Islet precursor cell (in vitro differentiated cells): Measurements from ENCODE around the gene APOL2.
A peak's percentile ranks its signal among the peaks of the same experiment; 100 is the strongest.
"Not testable (repeated sequence)": the region's sequence is repeated elsewhere in the genome, so short reads cannot be mapped to it uniquely, and the experiment has no call there.

Experiments
- DNase-seq: peaks from one replicate; pipeline ENCODE4 v3.0.0-alpha.2; 2018

Gene APOL2

DNA sequence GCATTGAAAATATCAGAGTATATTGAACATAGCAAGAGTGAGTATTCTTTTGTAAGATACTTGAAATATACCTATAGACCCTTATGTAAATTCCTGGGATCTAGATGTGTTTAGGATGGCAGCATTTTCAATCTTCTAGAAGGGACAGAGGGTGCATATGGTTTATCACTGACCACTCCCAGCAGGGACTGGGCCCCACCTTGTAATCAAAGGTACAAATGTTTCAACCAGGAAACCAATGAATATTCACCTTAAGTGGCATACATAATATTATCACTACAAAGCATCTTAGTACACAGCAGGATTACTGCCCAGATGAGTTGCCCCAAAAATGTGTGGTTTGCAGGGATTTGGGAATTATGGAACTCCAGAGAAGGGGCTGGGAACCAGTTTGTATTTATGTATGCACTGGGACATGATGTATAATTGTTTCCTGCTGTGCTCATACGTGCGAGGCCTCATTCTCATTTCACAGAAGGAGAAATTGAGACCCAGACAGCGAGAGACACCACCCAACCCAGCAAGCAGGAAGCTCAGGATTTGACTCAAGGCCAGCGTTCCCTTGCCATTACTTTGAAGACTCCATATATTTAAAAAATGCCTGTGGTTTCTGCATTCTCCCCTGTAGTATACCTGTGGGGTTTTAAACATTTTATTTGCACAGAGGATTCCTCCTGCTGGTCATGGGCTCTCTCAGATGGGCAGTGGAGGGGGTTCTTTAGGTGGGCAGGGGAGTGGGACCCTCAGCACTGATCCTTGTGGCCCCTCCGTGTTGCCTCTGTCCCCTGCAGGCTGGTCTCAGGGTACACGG lies 42.9 kb downstream of the APOL2 start:
- no peak for DNase-seq

DNA sequence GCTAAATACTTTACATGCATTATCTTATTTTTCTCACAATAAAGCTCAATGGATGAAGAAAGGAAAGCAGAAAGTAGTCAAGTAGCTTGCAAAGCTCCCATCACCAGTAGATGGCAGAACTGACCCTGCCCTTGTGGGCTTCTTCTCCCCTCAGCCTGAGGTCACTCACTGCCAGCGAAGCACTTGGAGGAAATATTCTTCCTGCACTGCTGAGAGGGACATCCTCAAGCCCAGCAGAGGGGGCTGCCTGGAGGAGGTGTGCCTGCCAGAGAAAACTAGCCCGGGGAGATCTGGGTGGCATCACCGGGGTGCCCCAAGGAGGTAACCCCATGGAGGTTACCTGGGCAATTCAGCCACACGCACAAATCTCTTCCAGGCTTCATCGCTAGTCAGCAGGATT lies 44.4 kb downstream of the APOL2 start:
- DNase-seq, result peak; percentile 92

DNA sequence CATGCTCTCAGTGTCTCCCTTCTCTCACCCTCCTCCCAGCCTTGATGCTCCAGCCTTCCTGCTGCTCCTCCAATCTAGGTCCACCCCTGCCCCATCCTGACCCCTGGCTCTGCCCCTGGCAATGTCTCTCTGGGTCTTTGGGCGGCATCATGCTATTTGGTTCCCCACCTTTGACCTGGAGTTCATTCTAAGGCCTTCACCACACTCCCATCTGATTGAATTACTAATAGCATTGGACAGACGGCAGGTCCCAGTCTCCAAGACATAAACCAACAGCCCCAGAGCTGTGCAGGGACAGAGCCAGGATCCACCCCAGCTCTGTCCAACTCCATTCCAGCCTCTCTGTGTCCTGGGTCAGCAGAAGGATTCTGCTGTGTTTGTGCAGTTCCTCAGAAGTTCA lies 44.9 kb downstream of the APOL2 start:
- DNase-seq, result no peak

DNA sequence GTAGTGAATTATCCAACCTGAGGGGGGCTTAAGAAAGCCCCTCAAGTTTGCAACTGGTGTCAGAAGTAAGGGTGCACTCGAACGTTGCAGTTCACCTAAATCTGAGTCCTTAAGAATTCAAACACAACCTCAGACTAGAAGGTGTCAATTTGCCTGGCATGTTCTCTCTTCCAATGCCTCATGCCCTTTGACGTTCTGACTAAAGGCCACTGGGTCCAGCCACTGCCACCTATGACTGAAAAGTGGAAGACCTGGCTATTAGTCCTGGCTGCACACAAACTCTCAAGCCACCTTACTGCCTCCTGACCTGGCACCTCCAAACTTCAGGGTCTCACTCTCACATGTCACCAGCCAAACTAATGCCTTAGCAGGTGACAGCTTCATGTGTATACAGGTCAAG lies 45.8 kb downstream of the APOL2 start:
- DNase-seq, result no peak

DNA sequence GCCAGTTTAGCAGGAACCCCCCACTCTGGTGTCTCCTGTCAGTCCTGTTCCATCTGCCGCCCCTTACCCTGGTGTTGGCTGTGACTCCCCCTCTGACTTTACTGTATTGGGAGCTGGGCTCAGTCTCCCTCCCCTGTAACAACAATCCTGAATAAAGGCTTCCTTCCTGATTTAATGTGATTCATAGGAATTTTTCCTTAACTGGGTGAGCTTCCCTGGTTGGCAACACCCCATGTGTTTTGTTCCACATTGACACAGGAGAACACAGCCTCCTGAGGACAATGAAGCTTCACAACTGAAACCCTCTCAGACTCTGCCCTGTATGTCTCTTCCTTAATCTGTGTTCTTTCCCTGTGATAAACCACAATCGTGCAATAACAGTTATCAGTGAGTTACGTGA lies 46.2 kb downstream of the APOL2 start:
- DNase-seq, result no peak

DNA sequence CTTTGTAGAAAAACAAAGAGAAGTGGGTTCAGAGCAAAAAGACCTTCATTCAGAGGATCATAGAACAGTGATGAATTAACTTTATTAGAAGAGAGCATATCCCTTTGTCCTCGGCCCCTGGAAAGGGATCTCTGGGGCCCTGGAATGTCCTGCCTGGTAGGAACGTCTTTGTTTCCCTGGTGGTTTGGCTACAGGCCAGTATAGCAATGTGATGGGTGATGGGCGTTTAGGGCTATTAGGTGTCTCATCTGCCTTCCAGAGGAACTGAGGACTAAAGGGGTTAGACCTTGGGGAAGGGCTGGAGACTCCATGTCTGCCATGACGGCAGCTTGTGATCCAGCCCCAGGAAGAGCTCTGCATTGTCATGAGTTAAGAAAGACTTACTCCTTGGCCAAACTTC lies 46.8 kb downstream of the APOL2 start:
- no peak for DNase-seq

DNA sequence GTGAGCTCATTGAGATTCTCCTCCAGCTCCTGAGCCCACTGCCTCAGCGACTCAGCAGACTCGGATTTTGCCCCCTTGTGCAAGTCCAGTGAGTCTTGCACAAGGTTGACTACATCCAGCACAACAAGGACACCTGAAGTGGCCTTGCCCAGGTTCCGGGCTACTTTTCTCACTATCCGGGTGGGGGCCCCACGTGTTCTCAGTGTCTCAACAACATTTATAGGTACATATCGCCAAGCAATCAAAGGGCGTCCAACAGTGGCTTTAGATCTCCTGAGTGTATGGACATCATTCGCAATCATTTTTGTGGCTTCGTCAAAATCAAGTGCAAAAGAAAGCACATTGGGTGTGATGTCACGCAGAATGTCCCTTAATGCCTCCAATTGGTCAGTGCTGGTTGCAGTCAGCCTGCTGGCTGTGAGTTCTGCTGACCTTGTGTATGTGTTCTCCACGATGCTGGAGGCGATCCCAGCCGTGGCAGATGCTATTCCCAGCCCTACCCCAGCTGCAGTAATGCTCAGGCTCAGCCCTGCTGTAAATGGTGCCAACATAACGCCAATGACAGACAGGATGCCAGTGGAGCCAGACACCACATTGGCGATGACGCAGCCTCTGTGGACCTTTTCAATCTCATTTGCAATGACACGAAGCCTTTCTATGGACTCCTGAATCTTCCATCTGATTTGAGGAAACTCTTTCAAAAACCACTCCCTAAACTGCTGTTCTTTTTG lies 48.1 kb downstream of the APOL2 start:
- no peak for DNase-seq

DNA sequence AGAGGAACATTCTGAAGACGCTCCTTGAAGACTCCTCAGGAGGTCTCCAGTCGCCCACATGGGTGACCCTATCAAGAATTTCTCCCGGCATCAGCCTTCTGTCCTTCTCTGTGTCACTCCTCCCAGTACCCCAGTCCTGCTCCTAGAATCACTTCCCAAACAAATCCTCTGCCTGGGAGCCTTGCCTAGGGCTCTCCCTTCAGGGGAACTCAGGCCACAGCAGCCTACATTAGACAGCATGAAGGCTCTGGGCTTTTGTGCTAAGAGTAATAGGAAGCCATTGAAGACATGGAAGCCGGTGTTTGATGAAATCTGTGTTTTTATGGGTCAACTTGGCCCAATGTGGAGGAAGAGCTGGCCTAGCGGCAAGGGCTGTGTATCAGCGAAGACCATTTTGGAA lies 51.5 kb downstream of the APOL2 start:
- not testable (repeated sequence) for DNase-seq

DNA sequence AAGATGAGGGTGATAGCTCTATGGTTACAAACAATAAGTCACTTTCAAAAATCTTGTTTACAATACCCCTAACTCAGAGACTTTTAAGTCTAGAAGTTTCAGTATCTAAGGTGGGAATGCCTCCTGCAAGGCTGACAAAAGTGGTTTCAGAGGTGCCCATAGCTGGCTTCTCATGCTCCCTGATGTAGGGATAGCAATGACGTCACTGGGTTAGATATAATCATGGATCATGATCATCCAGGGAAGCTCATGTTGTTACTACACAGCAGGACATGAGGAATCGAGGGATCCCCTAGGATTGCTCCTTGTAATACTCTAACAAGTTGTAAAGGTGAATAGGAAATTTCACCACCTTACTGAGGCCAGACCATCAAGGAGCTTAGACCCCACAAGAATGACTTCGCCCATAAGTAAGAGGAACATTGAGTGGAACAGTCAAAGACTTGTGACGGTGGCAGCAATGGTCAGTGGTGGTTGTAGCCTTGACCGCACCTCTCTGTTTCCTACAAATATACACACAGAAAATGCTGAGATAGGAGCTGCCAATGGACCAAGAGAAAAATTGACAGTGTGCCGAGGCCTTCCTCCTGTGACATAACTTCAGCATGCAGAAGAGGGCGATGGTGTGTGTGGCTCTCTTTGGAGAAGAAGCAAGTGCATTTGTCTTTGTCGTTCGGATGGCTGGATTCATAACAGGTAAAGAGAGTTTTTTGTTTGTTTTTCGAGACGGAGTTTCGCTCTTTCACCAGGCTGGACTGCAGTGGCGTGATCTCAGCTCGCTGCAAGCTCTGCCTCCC lies 53.3 kb downstream of the APOL2 start:
- no peak for DNase-seq

DNA sequence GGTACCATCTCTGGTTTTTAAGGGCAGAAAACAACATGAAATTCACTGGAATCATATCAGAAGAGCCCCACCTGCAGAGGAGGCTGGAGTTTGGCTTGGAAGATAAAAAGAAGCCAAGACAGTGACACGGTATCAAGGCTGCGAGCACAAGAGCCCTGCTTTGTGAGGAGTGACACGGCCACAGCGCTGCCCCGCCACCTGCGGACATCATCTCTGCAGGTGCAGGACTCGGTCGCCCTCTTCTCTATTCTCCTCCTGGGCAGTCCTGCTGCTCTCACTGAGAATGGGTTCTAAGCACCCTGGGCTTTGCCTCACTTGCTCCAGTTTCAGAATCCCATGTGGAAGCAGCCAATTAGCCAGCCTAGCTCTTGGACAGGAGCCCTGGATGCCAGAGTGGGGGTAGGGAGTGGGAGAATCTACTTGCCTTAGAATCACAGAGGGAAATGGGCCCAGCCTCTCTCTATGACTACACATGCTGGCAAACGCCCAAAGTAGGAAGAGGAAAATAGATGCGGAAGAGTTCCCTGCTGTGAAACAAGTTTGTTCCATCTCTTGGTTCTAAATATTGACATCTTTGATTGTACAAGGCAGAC lies 54.8 kb downstream of the APOL2 start:
- peak; percentile 29 for DNase-seq

DNA sequence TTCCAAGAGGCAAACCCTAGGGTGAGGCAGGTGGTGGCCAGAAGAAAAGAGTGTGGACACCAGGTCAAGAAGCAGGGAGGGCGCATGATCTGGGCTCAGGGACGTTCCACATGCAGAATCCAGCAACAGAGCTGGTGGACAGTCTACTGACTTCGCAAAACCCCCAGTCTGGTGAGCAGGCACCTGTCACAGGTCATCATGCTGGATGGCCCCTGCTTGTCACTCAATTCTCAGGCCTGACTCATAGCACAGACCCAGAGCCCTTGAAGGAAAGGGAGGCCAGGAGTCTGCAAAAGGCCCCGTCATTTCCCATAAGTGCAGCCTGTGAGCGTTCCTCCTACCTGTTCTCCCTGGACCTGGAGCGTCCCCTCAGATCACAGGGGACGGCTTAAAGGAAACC lies 55.9 kb downstream of the APOL2 start:
- peak; percentile 29 for DNase-seq

DNA sequence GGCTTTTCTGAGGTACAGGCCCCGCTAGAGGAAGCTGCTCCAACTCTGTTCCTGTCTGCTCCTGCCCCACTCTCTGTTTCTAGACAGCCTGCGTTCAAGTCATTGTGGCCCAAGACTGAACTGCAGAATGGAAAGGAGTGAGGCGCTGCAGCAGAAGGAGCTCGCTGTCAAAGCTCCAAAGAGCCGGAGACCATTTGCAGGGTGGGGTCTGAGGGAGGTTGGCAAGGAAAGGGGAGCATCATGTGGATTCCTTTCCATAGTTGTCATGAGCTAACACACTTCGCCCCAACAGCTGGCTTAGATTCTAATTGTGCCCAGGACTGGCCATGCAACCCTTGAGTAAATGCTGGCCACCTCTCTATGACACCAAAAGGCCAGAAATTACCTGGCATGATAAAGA lies 56.5 kb downstream of the APOL2 start:
- peak; percentile 31 for DNase-seq

DNA sequence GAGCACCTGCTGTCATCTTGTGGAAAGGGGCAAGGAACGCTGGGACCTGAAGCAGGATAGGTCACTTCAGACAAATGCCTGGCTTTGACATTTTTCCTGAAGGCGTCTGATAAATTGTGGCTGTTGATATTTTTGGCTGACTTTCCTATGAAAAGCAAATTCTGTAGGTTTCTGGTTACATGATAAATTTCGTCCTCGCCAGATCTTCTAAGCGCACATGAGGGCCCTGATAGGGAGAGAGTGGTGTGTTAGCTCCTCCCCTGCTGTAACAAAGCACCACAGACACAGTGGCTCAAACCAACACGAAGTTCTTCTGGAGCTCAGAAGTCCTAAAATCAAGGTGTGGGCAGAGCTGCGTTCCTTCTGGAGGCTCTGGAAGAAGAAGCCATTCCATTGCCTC lies 57.3 kb downstream of the APOL2 start:
- DNase-seq, result peak; percentile 12

DNA sequence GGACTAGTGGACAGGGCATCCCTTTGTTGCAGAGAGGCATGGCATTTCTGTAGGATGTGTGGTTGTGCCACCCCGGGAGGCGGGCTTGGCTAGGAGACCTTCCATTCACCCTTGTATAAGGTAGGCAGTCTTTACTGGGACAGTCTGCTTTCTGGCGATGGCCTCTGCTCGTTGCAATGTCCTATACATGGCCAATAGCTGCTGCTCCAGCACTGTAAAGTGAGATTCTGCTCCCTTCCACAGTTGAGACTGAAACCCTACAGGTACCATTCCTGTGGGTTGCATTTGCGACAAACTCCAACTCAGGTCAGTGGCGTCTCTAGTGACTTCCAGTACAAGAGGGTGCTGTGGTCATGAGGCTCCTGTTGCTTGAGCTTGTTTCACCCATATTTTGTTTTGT lies 58.4 kb downstream of the APOL2 start:
- DNase-seq, result peak; percentile 17

DNA sequence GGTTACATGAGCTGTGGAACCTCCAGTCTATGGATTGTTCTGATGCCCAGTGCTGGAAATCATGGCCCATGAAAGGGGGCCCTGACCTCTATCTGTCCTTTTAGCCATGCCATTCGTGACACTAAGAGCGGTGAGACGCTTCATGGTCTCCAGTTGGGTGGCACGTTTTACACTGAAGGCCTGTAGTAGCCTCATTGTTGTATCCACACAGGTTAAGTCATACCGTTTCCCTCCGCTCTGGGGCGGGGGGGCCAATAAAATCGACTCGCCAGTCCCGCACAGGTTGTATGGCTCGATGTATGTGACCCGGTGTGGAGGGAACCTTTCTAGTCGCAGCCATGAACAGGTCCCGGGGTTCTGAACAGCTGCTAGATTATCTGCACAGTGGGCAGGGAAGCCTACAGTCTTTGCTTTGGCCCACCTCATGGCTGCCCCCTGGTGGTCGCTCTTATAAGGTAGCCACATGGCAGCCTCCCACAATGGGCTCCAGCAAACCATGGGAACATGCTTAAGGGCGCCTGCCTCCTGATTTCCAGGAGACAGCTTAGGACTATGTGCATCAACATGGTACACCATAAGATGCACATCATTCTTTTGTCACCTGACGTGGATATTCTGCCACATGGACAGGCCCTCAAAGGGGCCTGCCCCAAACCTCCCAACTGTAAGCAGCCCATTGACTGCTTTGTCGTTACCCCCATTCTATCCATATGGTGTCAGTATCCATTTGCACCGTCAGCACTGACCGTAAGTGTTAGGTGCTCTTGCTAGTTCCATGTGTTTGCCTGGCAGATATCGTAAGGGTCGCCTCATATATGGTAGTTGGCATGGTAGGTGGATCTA lies 59.1 kb downstream of the APOL2 start:
- peak; percentile 81 for DNase-seq

DNA sequence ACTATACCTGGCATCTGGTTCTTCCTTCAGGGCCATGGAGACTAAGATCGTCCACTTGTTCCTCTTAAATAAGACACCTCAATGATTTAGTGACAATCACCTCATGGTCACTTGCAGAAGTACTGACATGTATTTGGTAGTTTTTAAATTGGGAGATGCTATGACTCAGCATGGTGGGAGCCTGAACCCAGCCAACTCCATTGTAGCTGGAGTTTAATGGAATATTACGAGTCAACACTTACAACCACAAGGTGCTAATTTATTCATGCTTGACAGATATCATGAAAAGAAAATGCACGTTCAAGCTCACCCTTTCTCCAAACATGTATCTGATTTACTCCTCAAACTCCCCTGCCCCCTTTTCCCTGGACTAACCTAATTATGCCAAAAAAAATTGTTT lies 62.2 kb downstream of the APOL2 start:
- no peak for DNase-seq
